Suppressor macrophage treated with lipopolysaccharide for 1 hour (primary cell): ENCODE measurements around the gene ULK4.
"Not testable (repeated sequence)": the region's sequence is repeated elsewhere in the genome, so short reads cannot be mapped to it uniquely, and the experiment has no call there.

Source experiments
- DNase-seq, 3 donors: peaks; one replicate each; pipeline ENCODE4 v3.0.0-alpha.2; 2020 to 2022

ULK4 gene

DNA sequence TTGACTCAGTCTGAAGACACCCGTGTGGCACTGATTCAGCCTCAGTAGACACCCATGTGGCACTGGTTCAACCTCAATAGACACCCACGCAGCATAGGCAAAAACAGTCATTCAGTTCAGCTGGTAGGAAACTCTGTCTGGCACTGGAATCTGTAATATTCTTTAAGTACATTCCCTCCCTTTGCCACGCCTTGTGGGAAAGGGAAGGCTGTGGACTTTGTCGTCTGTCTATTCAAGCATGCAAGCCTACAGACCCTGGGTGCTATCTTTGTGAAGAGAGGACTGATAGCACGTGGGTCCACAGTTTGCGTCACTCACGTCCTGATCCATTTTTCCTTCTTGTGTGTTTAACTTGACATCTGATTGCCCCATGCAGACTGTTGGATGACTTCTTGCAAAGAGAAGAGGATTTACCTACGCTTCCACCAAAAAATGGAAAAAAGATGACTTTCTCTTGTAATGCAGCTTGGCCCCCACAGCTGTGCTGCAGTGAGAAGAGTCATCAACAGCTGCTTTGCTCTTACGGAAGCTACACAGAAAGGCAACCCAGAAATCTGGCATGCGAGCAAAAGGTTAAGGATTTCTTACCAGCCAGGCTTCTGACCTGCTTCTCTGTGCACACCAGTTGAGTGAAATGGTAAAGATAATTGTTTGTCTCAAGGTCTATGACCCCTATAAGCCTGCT is 278.1 kb downstream of the ULK4 start:
- no peak for DNase-seq

DNA sequence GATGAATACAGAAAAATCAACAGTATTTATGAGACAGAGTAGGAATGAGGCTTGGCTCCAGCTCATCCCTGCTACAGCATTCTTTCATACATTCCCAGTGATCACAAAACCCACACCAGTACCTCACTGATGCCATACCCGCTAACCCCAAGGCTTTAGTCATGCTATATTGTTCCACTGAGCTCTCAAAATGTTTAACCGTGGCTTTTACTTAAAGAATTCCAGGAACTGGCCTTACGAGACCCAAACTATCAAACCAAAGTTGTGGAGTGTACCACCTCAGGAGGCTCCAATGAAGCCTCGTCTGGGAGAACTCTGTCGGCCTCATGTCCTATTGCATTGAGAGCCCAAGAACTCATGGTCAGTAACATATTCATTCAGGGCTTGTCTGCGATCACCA is 278.9 kb downstream of the ULK4 start:
- no peak for DNase-seq

DNA sequence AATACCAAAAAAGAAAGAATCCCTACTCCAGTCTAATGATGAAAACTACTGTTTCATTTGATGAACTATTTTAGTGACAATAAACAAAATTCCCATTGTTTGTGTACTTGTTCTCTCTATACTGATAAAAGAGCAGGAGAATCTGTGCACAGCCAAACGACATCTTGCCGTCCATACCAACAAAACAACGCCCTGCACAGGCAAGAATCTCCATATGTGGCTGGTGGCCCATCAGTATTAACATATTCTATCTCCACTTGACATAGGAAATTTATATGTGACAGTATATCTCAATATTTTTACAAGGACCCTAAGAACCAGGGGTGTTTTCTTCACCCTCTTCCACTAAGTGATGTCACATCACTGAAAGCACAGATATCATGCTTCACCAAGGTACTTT is 279.5 kb downstream of the ULK4 start:
- no peak for DNase-seq

DNA sequence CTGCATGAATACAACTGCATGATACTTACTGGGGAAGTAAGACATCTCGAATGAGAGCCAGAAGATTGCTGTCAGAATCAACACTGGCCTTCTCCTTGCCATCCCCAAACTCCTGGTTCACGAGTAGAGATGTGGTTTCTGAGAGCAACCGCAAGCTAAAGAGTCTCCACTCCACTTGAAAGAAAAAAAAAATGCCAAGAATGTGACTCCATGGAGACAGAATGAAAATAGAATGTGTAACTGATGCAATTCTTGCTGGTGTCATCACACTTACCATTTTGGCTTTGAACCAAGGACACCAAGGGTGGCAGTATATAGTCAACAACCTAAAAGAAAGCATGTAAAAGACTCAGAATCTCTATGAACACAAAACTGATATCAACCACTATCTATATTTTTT is 280.4 kb downstream of the ULK4 start:
- no peak for DNase-seq

DNA sequence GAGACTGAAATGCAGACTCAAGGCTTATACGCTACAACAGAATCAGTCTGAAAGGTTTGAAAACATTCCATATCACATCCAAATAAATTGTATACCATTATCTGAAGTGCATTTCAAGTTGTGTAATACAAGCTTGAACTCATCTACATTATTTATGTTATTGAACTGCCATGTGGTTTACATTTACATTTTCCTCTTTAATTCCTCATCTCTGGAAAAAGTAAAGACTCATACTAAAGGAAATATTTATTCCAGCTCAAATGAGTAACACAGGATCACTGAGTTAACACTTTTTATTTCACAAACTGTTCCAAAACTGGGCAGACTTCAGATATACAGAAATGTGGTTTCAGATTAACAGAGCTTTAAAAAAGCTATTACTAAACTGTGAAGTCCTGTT is 282.5 kb downstream of the ULK4 start:
- DNase-seq: no peak

DNA sequence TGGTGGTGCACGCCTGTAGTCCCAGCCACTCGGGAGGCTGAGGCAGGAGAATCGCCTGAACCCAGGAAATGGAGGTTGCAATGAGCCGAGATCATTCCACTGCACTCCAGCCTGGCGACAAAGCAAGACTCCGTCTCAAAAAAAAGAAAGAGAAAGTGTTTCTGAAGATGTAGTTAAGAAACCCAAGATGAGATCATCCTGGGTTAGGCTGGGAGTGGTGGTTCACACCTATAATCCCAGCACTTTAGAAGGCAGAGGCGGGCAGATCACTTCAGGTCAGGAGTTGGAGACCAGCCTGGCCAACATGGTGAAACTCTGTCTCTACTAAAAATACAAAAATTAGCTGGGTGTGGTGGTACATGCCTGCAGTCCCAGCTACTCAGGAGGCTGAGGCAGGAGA is 286.8 kb downstream of the ULK4 start:
- DNase-seq: not testable (repeated sequence)

DNA sequence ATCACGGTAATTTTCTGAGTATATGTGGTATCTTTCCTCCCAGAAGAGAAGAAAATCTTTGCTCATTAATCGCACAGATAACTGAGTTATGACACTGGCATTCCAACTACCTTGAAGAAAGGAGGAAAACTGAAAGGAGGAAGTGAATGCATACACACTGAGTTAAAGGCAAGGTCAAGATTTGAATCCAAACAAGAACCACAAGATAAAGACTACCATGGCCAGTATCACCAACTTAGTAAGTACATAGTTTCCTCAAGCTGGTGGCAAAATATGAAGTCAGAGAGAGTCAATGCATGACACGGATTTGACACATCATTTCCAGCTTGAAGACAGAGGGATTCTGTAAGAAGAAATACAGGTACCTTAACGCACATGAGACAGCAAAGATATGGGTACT is 287.5 kb downstream of the ULK4 start:
- no peak for DNase-seq

DNA sequence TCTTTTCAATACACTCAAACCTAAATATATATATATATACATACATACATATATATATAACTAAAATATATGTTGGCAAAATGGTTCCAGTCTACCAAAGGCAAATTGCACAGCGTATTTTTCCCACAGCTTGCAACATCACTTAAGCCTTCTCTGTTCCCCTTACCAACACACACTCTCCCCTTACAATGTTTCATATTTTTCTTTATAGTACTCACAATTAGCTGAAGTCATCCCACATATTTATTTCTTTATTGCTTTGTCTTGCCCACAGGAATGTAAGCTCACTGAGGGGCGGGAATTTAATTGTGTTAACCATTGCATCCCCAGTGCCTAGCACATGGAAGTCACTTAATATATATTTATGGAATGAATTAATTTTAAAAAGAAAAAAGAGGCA is 288.3 kb downstream of the ULK4 start:
- DNase-seq: no peak

DNA sequence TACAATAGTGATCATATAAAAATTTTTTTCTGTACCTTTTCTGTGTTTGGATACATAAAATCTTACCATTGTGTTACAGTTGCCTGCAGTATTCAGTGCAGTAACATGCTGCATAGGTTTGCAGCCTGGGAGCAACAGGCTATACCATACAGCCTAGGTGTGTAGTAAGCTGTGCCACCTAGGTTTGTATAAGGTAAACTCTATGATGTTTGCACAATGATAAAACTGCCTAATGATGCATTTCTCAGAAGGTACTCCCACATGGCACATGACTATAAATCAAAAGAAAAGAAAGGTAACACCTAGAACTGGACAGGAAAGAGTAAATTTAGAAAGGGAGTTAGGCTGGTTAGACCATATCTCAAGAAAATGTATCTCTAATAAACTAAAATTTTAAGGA is 293.5 kb downstream of the ULK4 start:
- no peak for DNase-seq

DNA sequence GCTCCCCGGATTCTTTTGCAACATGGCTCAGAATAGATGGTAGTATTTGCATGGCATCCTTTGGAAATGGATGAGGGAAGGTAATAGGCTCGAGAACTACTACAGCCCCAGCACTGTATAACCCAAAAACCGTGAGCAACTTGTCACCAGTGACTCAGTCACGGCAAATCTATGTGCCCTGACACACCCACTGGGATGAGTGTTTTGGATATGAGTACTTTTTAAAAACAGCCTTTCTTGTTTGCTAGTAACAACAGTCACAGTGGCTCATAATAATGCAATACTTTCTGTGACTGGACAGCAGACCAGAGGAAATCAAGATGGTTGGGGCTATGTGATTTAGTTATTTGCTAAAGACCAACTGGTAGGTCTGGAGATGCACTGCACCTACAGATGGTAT is 299.6 kb downstream of the ULK4 start:
- DNase-seq: no peak

DNA sequence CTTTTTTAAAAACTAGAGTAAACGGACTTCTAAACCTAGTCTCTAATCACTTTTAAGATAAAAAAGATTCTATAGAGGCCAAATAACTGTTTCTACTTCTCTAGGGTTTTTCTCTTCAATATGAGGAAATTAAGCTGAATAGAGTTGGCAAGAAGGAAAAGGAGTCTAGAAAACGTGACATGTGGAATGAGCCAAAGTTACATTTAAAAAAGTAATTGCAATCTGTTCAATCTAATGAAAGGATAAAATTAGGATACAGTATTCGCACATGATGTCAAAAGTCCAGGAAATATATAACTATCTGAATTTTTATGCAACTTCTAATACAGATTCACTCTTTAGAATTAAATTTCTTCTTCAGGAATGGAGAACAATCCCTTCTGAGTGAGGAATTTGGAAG is 300.1 kb downstream of the ULK4 start:
- DNase-seq: no peak

DNA sequence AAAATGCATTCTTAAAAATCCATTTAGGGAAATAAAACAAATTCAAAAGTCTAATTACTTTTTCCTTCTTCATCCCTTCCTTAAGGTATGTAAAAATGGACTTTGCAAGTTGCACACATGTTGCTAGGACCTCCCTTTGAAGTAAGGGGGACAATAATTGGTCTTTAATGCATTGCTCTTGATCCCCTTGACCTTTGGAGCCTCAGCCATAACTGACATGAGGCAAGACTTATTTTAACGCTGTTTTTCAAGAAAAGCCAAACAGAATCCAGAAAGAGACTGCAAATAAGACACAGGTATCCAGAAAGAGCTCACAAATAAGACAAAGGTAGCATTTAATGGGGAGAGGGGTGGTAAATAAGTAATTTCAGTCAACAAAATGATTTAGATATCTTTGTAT is 301.4 kb downstream of the ULK4 start:
- no peak for DNase-seq

DNA sequence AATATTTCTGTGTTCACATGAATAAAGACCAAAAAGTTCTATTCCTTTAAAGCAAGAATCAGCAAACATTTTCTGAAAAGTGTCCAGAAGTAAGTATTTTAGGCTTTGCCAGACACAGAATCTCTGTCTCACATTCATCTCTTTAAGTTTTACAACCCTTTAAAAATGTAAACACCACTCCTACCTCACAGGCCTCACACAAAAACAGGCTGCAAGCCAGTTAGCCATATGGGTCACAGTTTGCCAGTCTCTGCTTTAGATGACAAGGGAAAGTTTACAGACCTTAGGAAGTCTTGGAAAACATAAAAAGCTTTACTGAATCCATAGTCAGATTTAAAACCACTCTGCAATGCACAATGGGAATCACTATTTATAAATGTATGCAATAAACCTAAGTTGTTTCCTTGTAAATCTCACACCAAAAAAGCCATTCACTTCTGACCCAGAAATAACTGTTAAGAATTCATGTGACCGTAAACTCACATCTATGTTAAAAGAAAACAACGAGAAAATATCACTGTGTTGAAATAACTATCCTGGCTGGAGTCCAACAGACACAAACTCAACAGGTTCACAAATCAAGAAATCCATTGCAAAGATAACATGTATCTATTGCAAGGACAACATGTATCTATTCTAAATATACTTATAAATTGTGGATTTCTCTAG is 308.2 kb downstream of the ULK4 start:
- DNase-seq: no peak

DNA sequence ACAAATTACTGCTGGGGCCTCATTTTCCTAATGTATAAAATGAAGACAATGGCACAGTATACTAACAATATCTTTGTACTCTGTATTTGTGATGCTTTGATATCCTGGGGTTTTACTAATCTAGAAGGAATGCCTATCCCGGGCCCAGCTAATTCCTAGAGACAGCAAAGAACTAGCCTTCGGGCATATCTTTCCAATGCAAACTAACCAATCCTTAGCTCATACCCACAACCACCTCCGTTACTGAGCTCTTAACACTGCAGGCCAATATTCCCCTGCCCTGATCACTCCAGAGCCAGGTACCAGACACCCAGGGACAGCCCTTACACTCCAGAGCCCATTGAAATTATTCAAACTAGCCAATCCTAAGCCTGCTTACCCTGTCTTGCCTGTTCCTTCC is 309.0 kb downstream of the ULK4 start:
- no peak for DNase-seq

DNA sequence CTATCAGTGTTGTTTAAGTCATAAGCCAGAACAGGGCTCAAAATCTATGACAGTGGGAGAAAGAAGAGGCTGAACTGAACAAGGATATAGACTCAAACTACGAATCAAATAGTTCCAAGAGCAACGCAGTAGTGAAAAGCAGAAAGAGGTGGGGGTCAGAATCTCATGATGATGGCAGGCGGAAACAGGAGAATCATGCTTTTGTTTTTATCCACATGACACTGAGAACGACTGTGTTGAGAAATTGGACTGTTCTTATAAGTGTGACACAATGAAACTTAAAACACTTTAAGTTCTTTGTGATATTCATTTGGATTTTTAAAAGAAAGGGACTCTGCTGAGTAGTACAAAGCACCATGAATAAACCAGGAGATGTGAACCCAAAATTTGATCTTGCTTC is 309.4 kb downstream of the ULK4 start:
- DNase-seq: no peak

DNA sequence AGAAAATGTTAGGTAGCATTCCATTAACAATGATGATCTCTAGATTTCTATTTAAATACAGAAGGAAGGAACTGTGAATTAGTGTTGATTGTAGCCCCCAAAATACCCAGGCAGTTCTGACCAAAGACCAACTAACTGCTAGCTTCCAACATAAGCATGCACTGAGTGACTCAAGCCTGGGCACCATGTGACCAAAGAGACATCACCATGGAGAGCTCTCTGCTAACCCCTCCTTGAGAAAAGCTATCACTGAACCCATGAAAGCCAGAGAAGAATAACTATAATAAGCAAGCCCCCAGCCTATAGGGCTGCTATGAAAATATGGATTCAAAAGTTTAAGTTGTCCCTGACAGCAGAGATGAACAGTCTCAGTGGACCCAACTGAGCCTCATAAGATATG is 310.2 kb downstream of the ULK4 start:
- DNase-seq: no peak

DNA sequence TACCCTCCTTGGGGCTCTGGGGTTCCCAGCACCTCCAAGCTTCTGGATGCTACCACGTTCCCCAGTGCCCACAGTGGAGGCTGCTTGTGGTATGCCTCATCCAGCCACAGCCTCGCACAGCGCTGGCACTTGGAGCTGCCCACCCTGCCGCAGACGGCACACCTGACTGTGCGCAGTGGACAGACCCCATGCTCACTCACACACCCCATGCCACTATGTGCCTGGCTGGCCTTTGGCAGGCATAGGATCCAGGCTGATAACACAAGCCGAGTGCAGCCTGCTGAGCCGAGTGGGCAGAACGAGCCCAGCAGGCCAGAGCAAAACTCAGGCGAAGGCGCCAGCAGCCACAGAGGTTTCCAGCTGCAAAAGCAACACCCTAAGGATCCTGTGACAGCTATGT is 311.5 kb downstream of the ULK4 start:
- DNase-seq: no peak

DNA sequence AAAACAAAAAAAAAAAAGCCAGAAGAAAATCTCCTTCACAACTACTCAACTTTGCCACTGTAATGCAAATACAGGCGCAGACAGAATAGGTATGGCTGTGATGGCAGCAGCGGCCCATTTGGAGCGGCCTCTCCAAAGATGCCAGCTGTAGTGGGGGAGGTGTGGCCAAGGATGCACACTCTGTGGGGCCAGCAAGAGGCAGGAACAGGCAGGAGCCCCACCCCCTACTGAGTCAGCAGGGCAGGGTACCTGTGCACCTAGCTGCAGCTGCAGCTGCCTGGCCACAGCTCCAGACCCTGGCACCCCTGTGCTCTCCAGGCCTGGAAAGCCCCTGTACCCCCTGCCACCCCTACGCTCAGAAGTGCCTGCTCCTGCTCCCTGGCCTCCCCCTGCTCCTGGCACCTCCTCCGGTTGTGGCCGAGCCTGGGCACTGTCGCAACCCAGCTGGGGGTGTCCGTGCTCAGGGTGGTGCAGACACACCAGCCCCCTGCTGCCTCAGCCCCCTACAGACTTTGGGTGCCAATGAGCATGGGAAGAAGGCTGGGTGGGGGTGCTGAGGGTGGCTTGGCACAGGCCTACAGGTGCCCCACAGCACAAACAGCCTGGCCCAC is 312.7 kb downstream of the ULK4 start:
- no peak for DNase-seq

DNA sequence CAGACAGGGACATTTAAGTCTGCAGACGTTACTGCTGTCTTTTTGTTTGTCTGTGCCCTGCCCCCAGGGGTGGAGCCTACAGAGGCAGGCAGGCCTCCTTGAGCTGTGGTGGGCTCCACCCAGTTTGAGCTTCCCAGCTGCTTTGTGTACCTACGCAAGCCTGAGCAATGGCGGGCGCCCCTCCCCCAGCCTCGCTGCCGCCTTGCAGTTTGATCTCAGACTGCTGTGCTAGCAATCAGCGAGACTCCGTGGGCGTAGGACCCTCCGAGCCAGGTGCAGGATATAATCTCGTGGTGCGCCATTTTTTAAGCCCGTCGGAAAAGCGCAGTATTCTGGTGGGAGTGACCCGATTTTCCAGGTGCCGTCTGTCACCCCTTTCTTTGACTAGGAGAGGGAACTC is 314.2 kb downstream of the ULK4 start:
- not testable (repeated sequence) for DNase-seq

DNA sequence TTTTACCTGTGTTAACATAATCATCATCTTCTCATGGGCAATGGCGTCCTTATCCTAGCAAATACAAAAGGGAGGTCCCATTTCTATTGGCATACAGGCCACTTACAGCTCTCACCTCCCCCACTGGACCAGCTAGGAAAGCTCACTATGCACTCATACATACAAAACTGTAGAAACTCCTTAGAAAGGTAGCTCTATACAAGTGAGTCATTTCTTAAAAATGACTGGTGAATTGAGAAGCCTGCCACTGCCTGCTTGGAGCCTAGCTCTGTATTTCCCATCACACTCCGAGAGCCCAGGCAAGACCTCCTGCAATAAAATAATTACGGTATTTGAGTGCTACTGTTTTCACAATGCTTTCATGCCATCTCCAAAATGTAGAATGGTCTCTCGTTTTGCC is 321.8 kb downstream of the ULK4 start:
- no peak for DNase-seq

DNA sequence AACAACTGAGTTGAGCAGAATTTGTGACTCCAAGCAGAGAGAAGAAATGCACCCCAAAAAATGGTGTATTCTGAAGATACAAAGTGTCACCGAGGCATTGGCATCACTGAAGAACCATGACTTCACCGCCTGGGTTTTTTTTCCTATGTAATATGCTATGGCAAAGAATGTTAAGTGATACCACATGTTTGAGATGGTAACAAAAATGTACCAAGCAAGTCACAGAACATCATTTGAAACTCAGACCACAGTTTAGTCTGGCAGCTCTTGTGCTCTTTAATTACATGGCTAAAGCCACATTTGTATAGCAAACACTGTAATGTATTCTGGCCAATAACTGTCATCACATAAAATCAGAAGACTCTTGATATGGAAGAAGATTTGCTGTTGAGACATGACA is 323.5 kb downstream of the ULK4 start:
- DNase-seq: no peak

DNA sequence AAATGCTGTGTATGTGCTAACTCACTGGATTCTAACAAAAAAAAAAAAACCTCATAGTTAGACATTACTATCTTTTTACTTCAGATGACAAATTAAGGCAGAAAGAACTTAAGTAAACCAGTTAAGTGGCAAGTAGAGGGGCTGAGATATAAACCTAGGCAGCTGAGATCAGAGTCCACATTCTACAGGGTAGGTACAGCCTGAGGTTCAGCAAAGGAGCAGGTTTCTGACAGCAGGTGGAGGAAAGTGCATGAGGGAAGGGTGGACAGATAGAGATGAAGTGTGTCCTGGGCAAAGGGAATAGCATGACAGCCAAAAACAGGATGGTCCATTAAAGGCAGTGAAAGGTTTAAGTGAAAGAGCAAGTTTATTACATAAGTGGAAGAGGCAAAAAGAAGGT is 329.2 kb downstream of the ULK4 start:
- DNase-seq: no peak

DNA sequence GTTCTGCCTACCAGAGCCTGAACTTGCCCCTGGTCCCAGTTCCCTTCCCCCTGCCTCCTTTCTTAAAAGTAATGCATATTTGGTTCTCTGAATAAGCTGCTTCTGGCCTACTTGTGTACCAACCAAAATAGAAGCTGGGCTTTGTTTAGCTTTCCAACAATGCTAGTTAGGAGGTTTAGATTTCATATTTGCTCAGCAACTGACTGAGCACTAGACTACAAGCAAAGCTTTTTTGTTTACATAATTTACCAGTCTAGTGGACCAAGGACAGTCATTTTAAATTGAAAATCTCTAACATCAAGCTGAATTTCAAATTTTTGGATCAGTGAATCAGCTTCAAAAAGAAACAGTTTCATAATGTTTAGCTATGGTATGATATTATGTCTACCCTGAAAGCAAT is 331.2 kb downstream of the ULK4 start:
- no peak for DNase-seq

DNA sequence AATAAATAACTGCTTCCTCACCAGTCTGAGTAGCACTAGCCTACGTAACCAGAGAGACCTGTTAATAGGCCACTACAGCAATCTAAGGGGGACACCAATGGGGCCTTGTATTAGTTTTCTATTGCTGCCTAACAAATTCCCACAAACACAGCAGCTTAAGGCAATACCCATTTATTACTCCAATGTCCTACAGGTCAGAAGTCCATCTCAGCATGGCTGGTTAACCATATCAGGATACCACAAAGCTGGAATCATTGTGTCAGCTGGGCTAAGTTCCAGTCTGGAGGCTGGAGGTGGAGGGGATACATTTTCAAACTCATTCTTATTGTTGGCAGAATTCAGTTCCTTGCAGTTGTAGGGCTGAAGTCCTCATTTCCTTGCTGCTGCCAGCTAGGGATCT is 331.9 kb downstream of the ULK4 start:
- DNase-seq: no peak

DNA sequence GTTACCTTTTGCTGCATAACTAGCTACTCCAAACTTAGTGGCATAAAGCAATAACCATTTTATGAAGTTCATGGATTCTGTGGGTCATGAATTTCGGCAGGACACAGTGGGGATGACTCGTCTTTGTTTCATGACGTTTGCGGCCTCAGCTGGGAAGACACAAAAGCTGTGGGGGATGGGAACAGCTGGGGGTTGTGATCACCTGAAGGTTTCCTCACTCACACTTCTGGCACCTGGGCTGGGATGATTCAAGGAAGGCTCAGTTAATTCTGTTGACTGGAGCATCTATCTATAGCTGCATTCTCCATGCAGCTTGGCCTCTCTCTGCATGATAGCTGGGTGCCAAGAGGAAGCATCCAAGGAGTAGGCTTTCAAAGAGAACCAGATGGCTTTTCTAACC is 332.8 kb downstream of the ULK4 start:
- no peak for DNase-seq
